GM18517 (cell line): Measurements from ENCODE around the gene MYH10.

Experiments used
- ATAC-seq: cut with Tn5 transposase; IDR thresholded peaks from one replicate; pipeline ENCODE4 v1.9.1; 2021; ENCODE audit warnings: mild to moderate bottlenecking, moderate library complexity; ENCODE audit not compliant: unreplicated experiment

Gene MYH10

DNA sequence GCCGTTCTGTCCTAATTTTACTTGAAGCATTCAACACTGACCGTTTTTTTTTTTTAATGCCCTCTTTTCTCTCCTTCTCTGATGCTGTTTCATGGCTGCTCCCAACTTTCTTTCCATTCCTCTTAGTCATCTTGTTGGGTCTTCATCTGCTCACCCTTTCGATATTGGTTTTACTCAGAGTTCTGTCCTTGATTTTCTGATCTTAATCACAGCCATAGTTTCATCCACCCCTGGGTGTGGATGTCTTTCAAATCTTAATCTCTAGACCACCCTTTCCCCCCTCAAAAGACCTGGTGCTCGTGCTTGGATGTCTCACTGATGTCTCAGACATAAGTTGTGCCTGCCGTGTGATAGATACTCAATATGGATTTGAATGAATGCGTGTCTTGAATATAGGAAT lies 172.4 kb downstream of the MYH10 start:
- no peak for ATAC-seq

DNA sequence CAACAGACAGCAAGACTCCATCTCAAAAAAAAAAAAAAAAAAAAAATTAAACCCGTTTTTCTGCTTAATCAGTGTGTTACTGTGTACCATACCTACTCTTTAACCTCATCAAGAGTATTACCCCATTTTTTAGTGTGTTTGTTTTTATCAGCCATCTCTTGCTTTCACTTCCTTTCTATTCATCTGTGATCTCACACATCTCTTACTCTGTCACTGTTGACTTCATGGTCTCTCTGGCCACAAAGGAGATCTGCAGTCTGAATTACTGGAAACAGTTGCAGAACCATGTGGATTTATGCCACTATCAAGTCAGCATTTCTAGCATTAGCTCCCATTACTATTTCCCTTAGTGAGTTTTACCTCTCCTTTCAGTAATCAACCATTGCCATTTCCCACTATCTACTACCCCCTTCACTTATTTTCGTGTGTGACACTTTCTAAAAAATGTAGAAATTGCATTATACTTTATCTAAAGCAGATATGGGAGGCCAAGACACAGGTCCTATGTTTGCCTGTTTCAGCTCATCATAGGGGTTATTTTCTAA lies 174.8 kb downstream of the MYH10 start:
- ATAC-seq: no peak

DNA sequence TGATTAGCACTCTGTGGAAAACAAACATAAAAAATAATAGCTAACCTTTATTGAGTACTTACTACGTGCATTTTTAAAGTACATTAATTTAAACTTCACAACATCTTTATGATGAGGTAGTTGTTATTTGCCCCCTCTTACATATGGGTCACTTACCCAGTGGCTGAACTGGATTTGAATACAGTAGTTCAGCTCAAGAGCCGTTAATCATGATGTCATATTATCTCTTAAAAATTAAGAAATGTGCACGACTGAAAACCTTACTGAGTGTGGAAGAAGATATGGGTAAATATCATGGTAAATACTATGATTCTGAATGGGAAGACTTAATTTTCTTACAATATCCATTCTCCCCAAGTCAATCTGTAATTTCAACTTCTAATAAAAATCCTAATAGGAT lies 177.2 kb downstream of the MYH10 start:
- ATAC-seq: no peak

DNA sequence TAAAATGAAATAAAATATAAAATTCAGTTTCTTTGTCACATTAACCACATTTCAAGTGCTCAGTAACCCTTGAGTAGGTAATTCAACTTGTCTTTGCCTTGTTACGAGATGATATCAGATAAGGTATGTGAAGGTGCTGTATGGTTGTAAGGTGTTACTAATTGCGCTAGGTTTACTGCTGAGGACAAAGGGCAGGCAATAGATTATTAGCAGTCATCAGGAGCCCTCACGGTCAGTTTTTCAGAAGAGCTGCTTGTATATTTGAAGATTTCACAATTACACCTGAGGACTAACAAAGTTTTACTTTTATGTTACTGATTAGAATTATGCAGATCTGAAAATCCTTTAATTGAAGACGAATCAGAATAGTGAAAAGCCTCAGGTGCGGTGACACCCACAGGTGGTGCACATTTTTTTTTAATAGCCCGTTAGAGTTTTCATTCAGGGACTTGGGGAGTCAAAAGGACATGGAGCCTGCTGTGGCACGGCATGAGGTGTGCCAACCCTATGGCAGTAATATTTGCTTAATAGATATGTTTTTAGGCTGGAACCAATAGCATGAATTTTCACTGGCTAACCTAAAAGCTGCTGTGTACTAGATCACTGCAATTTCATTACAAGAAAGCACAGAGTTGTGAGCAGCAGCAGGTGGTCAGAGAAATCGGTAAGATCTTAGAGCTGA lies 178.5 kb downstream of the MYH10 start:
- no peak for ATAC-seq

DNA sequence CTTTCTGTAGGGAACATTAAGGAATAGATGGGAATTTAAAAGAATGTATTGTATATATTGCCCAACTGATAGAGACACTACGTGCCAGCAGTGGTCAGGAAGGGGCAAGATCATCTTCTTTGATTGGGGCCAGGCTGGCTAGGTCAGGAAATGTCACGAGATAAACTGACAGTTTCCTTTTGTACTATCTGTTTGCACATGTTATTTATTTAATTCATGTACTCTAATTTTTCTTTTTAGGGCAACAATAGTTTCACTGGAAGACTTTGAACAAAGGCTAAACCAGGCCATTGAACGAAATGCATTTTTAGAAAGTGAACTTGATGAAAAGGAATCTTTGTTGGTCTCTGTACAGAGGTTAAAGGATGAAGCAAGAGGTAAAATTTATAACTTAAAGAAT lies 182.2 kb downstream of the MYH10 start:
- no peak for ATAC-seq

DNA sequence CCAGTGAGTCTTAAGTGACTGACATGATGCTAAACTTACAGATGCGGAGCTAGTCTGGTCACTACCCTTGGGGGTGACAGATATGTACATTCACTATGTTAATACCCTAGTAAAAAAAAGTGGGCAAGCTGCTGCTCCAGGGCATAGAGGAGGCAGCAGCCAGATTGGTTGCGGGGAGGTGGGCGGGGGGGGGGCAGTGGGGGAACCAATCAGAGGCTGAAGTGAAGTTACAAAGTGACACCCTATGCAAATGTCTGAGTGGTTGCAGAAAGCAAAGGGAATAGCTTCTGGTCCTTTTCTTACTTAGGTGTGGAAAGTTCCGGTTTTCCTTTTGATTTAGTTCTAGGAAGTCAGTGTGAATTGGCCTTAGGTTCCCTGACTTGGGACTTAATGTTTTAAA lies 182.7 kb downstream of the MYH10 start:
- ATAC-seq: no peak

DNA sequence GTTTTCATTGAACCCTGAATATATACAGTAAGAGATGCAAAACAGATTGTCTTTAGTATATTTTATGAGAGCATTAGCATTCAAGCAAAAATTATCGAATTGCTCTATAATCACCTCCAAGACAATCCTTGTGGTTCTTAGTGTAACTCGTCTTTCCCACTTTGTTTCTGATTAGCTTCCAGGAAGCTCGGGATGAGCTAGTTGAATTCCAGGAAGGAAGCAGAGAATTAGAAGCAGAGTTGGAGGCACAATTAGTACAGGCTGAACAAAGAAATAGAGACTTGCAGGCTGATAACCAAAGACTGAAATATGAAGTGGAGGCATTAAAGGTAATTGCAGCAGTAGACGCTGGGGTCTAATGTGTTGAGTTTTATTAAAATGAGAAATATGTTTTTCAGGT lies 185.0 kb downstream of the MYH10 start:
- no peak for ATAC-seq

DNA sequence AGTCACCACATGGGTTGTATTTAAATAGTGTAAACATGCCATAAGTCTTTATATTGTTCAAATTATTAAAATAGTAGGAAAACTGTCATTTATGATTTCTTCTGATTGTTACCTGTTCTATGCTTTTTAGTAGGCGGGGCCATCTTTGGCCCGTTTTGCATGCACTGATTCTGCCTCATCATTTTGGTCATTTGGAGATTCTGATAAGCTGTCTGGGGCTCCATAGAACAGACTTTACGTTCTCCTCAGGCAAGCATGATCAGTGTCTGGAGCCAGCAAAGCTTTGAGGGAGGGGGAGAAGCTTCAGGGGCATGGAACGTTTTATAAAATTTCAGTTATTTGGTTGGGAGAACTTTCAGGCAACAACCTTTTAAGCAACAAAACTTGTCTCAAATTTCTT lies 186.0 kb downstream of the MYH10 start:
- ATAC-seq: no peak

DNA sequence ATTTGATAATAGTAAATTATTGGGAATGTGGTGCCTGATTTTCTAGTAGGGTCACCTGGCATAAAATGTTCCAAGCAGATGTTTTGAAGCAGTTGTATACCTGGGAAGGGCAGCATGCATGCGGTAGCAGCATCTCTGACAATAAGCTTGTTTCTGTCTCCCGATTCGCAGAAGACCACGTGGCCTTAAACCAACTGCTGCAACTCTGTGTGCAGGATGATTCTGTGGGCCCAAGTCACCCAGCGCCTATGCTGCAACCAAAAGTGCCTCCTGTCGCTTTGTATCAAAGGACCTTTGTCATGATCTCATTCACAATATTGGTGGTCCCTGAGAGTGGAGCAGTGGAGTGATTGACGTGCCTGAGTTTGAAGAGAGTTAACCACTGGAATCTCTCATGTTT lies 186.8 kb downstream of the MYH10 start:
- no peak for ATAC-seq

DNA sequence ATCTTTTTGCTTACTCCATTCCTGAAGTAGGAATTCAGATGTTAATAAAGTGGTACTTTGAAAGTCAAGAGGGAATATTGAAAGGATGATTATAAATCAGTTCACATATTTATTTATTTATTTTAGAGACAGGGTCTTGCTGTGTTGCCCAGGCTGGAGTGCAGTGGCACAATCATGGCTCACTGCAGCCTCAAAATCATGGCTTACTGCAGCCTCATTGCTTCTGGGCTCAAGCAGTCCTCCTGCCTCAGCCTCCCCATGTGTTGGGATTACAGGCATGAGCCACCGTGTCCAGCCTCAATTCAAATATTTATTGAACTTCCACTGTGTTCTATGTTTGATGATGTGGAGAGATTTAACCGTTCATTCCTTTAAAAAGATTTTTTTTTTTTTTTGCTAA lies 188.2 kb downstream of the MYH10 start:
- no peak for ATAC-seq

DNA sequence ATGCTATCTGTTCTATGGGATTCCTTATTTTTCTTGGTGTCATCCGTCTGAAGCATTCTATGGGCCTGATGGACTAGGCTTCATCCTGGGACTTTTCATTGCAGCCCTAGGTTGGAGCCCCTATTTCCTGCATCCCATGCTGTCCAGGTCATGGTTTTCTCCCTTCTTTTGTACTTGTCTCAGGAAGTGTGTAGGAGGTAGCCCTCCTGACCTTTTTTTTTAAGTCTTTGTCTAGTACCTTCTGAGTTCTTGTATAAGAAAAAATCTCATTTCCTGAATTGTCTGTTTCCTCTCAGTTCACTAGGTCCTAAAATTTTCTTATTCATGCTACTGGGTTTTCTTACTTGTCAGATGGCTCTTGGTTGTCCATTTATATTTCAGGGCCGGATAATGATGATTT lies 188.8 kb downstream of the MYH10 start:
- ATAC-seq: no peak

DNA sequence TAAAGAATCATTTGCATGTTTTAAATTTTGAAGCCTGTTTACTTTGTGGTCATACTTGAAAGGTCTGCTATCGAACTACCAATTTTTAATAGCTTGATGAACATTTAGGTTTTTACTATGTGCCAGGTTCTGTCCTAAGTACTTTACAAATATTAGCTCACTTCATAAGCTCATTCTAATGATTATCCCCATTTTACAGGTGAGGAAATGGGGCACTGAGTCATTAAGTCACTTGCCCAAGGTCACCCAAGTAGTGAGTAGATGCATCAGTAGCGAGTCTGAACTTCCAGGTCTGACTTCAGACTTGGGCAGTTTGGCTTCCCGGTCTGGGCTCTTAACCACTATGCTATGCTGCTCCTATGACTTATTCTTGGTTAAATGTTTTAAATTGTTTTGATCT lies 190.8 kb downstream of the MYH10 start:
- ATAC-seq: no peak

DNA sequence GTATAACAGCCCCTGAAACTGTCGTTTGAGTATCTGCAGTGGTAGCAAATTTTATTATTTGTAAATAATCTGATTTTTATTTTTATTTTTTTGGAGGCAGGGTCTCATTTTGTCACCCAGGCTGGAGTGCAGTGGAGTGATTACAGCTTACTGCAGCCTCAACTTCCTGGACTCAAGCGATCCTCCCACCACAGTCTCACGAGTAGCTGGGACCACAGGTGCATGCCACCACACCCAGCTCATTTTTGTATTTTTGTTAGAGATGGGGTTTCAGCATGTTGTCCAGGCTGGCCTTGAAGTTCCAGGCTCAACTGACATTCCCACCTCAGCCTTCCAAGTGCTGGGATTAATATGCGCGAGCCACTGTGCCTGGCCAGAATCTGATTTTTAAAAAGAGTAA lies 192.1 kb downstream of the MYH10 start:
- no peak for ATAC-seq

DNA sequence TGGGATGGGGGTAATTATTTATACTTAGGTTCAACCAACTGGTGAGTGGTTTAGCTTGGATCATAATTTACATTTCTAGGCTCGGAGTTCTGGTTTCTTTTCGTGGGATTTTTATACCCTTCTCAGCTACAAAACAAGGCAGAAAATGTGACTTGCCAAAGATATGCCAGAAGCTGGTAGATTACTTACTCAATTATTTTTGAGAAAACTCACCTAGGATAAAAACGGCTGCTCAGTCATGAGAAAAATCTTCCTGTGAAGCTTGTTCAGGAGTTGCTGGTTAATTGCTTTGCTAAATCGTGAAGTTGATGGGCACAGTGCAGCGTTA lies 193.7 kb downstream of the MYH10 start:
- no peak for ATAC-seq

DNA sequence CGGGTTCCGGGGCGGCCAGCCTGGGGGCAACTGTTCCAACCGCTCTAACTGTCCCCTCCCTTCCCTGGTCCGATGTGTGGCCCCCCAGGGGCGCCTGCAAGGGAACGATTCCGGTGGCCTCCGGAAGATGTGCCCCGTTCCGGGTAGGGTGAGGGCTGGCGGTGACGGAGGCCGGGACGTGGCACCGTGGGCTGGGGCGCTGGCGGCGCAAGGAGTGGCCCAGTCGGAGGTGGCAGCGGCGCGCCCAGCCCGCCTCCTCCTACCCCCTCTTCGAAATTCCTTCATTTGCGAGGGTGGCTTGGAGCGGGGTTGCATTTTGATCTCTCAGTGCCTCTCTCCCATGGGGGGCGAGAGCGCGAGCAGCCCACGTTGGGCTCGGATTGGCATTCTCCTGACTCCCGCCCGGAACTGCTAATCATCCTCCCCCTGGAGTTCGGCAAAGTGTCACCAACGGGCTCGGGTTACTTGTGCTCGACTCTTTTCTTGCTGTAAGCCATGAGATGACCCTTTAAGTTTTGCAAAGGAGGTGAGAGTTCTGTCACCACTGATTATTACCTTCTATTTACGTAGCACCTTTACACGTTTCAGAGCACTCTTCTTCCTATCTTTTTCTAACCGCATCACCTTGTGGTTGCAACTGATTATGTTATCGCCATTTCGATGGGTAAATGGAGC lies 194.2 kb downstream of the MYH10 start:
- ATAC-seq: peak; percentile 51

DNA sequence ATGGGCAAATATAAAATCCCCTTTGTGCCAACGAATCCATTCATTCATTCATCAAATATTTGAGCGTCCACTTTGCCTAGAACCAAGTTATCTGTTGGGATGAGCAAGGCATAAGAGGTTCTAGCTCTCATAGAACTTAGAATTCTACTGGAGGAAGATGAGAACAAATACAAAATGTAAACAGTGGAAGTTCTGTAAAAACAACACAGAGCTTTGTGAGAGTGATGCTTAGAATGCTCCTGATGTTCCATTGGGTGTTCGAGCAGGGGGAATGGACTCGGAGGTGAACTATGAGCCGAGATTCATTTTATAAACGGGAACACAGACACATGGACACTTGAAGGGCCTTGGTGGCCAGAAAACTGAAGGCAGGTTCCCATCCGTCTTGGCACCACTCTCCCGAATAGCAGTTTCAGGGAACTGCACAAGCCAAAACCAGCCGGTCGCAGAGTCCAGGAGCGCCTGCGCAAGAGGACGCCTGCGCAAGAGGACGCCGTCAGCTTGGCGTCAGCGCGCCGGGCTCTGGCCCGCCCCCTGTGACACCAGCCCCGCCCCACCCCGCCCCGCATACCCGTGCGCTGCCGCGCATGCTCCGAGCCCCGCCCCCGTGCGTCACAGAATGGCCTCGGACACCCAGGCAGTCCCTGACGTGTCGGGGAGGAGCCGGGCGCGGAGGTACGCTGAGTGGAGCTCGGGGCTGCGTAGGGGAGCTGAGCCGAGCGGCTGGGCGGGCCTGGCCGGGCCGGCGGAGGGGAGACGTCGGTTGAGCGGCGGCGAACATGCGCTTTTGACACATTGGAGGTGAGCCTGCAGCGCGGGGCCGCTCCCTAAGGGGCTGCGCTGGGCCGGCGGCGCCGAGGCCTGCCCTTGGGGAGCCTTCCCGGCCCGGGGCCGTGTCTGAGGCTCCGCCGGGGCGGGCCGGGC lies 195.0 kb downstream of the MYH10 start, which contains the start of gene NDEL1:
TSS of gene NDEL1 (plus strand) at position 640 of the 924 bp plus-strand sequence. CDS start 8,388 bp downstream, outside the sequence.
- peak; percentile 91 for ATAC-seq

DNA sequence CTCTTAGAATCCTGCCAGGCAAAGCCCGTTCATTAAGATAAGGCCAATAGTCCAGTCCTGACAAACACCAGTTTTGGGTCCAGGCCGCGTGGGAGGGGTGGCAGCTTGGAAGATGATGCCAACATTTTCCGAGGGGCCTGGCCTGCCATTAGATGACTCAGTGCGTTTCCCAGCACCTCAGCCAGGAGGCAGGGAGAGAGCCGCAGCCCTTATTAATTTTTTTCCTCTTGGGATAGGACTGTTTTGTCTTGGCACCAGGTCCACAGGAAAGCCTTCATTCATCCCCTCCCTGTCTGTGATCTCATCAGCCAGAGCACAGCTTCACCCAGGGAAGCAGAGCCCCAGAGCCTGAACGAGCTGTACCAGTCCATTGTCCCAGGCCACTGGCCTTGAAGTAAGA lies 199.6 kb downstream of the MYH10 start:
- ATAC-seq: no peak

DNA sequence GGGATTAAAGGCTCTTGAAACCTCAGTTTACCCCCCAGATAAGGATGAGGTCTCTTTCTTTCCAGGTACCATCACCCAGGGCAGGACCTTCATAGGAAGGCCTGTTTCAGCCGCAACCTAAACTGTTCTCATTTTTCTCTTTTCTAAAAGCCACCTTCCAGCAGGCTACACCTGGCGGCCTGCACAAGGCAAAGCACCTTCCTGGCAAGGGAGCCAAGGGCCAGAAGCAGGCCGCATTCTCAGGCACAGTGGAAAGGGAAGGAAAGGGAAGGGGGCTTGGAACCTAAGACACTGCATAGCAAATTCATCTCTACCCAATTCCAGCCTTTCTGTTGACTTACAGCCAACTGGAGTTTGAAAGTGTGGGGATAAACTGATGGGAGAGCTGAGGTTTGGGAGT lies 203.7 kb downstream of the MYH10 start:
- no peak for ATAC-seq

DNA sequence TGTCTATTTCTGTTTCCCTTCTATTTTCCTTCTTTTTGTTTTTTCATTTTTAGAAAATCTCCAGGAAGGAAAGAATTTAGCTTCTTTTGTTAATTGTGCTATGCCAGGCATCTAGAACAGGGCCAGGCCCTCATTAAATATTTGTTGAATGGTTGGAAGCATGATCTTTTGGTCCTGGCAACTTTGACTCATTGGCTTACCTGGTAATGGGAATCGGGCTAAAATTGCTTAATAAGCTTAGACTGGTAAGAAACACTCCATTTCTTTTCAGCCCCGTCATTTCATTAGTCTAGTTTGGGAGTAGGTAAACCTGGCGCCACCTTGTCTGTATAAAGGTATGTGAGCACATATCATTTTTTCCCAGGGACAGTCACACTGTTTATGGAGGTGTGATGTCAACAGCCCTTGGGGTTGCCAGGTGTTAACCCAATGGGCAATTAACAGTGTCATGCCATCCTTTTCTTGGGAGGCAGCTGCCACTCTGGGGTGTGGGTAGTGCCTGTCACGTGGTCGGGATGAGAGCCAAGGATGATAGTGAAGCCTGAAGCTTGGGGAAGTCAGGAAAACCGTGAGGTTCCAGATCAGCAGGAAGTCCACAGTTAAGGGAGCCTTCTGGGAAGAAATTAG lies 204.3 kb downstream of the MYH10 start:
- ATAC-seq: no peak
